ENCODE measurements around the gene NFATC4.
"Not testable (repeated sequence)": the region's sequence is repeated elsewhere in the genome, so short reads cannot be mapped to it uniquely, and the experiment has no call there.

NFATC4 gene

GRCh38 chr14:24367514-24368211 lies at the start of gene NFATC4:
NFATC4 (plus strand) TSS chr14:24368184; CDS start chr14:24368341, 157 bp downstream.
- no peak for DNase-seq (ENCODE audit: extremely low read depth in 1 of 2, low read depth in 1 of 2)

GRCh38 chr14:24321212-24321975 lies 46.6 kb upstream of the NFATC4 start:
- no peak for DNase-seq (ENCODE audit: extremely low read depth in 1 of 2, low read depth in 1 of 2)

DNA sequence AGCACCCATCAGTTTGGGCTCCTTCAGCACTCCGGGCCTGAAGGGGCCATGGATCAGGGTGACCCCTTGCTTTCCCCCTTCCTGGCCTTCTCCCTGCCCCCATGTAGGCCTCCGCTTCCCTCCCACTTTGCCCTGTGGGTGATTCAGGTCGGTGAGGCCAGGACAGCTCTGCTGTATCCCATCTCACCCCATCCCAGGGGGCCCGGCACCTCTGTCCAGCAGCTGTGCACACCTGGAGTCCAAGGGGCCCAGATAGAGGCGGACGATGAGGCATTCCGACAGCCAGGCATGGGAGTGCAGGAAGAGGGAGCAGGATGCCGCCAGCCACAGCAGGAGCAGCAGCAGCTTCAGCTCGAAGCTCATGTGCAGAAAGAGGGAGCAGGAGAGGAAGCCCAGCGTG lies 45.3 kb upstream of the NFATC4 start:
- DNase-seq (ENCODE audit: extremely low read depth in 1 of 2, low read depth in 1 of 2), result no peak

DNA sequence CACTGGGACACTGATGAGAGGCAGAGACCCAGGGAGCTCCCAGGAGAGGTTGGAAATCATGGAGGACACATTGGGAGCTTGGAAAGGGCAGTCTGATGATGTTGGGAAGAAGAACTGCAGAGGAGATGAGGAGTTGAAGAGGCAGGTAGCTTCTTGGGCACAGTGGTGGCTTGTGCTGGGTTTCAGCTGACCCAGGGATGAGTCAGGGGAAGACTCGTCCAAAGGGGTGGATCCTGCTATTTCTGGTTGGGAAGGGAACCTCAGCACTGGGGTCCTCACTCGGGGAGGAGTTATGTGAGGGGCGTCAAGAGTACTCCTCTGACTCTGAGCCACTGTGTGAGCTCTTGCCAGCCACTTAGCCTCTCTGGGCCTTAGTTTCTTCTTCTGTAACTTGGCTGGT lies 44.6 kb upstream of the NFATC4 start:
- no peak for DNase-seq (ENCODE audit: extremely low read depth in 1 of 2, low read depth in 1 of 2)

- no peak for DNase-seq (ENCODE audit: extremely low read depth in 1 of 2, low read depth in 1 of 2)
These were observed 44.0 kb upstream of the NFATC4 start for GRCh38 chr14:24324024-24324423.

DNA sequence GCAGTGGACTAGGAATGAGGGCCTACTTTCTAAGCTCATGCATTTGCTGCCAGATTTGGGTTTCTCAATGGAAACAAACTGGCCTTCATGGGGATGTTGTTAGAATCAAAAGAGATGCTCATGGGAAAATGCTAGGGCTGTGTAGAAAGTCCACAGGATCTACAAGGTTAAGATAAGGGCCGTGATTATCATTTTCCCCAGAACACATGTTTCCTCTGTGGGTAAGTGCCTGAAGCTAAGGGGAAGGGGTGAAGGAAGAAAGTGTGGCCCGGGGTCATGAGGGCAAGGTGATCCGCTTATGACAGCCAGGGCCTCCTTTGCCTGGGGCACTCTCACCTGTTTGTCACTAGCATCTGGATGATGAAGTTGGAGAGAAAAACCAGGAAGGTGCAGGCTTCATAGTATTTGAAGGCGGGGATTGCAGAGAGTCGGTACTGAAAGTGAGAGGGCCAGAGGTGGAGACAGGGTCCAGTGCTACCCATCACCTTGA lies 42.9 kb upstream of the NFATC4 start:
- DNase-seq (ENCODE audit: extremely low read depth in 1 of 2, low read depth in 1 of 2), result no peak

GRCh38 chr14:24325963-24326362 lies 42.0 kb upstream of the NFATC4 start:
- no peak for DNase-seq (ENCODE audit: extremely low read depth in 1 of 2, low read depth in 1 of 2)

DNA sequence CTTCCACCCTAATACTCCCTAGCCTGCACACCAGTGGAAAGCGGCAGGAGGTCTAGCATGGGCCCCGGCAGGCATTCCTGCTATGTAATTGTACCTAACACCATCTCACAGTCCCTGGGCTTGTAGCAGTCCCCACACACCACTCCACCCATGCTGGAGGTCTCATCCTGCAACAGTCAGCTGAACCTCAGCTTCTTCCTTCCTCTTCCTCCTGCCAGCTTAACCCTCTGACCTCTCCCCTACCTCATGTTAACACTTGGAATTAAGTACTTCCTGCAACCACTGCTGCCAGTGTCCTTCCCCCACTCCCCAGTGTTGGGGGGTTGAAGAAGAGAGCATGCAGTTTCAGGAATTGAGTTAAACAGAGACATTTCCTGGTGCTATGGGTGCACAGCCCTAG lies 40.7 kb upstream of the NFATC4 start:
- DNase-seq (ENCODE audit: extremely low read depth in 1 of 2, low read depth in 1 of 2), result no peak

GRCh38 chr14:24327914-24328313 lies 40.1 kb upstream of the NFATC4 start:
- not testable (repeated sequence) for DNase-seq (ENCODE audit: extremely low read depth in 1 of 2, low read depth in 1 of 2)

GRCh38 chr14:24329073-24329663 lies 38.8 kb upstream of the NFATC4 start:
- DNase-seq (ENCODE audit: extremely low read depth in 1 of 2, low read depth in 1 of 2), result no peak

DNA sequence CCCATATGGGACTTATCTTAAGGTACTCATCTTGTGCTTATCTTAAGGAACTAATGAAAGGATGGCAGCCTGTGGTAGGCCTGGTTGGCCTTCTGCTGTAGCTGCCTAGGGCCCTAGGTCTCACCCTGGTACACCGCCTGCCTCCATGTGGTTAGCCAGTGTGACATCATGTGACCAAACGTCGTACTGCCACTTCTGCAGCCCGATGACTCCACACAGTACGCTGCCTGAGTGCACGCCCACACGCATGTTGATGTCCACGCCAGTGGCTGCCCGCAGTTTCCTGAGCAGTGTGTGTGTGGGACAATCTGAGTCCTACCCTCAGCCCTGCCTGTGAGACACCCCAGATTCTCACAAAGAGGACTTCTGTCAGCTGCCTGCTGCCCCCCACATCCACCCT lies 38.2 kb upstream of the NFATC4 start:
- DNase-seq (ENCODE audit: extremely low read depth in 1 of 2, low read depth in 1 of 2), result peak; percentile 37 to 44

DNA sequence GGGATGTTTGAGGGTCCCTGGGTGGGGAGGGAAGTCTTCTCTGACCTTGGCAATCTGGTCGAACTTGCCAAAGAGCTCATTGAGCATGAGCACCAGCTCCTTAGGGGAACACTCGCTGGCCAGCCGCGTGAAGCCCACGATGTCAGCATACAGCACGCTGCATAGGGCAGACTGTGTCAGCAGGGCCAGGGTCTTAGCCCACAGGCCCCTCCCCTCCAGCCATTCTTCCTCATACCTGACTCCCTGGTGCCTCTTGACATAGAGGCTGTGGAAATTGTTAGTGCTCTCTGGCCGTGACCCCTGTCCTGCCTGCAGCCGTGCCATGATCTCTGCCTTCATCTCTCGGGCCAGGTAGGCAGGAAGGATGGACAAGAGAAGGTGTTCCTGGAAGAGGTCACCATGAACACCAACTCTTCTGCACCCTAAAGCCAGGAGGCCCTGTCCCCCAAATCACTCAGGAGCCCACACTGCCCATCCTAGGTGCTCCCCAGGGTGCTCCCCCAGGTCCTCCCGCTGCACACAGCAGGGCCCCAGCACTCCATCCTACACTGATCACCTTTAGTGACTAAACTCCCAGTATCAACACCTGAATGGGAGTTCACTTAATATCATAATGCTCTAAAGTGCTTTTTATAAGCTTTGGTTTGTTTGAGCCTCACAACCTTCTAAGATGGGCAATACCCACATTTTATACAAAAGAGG lies 36.9 kb upstream of the NFATC4 start:
- no peak for DNase-seq (ENCODE audit: extremely low read depth in 1 of 2, low read depth in 1 of 2)

DNA sequence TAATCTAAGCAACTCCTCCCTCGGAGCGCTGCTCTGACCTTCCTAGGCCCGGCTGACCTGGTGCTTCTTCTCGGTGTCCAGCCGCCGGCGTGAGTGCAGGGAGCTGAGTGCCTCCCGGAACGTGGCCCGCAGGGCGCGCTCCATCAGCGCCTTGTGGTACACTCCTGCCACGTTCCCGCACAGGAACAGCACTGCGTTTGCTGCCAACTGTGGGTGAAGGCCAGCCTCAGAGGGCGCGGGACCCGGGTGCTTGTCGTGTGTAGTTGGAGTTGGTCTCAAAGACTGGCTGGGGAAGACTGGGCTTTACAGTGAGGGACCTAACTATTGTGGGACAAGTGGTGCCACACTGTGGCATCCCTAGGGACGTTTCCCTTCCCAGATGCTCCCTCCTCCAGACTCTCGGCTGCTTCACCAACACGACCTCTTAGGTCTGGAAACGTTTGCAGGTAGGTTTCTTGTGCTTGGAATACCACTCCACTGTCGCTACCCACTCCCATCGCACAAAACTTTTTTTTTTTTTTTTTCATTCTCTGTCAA lies 36.2 kb upstream of the NFATC4 start:
- DNase-seq (ENCODE audit: extremely low read depth in 1 of 2, low read depth in 1 of 2), result no peak

- DNase-seq (ENCODE audit: extremely low read depth in 1 of 2, low read depth in 1 of 2), result peak; percentile 61 to 75
These were observed 35.6 kb upstream of the NFATC4 start for GRCh38 chr14:24332268-24332993.

DNA sequence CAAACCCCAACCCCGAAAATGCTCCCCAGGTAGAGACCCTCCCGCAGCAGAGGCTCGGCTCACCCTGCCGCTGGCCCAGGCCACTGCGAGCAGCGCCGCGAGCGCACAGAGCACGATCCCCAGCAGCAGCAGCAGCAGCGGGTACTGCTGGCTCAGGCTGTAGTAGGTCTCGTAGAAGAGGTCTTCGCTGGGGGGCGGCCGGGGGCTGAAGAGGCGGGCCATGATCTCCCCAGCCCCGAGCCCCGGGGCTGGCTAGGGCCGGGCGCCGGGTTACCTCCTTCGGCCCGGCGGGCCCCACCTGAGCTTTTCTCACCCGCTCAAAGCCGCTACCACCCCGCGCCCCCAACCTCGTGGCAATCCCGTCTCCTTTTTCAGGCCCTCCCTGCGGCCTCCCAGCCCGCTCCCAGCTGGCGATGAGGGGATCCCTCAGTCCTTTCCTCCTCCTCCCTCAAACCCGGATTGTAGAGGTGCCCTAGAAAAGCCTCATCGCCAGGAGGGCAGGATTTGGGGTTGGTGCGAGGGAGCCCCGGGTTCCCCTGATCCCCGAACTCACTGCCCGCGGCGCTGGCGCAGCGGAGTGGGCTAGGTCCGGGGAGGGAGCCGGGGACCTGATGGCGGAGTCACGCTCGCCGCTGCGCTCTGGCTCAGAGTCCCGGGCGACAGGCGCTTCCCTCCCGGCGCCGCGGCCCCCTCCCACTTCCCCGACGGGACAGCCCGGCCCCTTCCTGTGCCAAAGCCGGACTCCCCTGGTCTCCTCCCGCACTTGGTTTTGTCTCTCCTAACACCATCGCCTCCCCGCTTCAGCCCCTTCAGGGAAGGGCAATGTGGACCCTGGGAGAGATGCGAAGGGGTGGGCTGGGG lies 33.3 kb upstream of the NFATC4 start, which contains the start of gene ADCY4:
Gene ADCY4 (minus strand): TSS at position 641 of the 861 bp plus-strand sequence. CDS start 419 bp downstream, at position 222.
- no peak for DNase-seq (ENCODE audit: extremely low read depth in 1 of 2, low read depth in 1 of 2)

DNA sequence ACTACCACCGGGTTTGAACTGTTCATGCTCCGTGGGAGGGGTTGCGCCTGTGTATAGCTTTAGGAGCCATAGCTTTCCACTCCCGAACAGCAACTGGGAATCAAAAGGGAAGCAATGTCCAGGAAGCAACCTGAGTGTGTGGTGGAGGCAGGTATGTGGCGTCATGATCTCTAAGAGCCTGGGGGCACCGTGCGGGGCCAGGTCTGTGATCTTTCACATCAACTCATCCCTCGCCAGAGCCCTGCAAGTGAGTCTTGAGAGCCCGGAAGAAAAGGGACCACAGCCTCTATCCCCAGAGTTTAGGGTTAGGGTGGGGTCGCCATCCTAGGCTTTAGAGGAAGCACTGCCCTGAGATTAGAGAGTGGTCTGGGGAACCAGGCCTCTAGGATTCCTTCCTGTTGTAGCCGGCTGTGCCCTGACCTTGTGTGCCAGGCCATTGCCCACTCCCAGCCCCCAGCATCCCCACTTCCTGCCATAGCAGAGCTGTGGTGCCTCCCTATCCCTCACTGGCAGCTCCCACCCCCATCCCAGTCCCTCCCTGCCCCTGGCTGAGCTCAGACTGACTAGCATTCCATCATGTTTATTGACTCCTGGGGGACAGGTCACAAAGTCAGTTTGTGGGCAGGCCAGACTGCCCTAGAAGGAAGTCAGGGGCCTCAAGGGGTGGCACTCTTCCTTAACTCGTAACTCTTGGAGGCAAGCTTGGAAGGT lies 32.4 kb upstream of the NFATC4 start:
- no peak for DNase-seq (ENCODE audit: extremely low read depth in 1 of 2, low read depth in 1 of 2)

GRCh38 chr14:24337144-24337823 lies 30.7 kb upstream of the NFATC4 start:
- no peak for DNase-seq (ENCODE audit: extremely low read depth in 1 of 2, low read depth in 1 of 2)

DNA sequence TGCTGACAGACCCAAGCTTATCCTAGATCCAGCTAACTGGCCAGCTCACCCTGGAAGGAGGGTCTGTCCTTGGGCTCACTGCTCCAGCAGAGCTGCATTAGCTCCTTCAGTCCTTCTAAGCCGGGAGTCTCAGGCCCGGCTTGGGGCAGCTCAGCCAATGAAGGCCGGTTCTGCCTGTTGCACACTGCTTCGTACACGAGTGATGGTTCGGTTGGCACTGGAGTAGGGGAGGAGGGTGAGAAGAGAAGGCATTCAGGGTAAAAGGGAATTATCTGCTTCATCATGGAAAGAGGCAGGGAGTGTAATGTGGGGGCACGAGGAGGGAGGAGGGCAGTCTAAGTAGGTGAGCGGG lies 30.2 kb upstream of the NFATC4 start:
- no peak for DNase-seq (ENCODE audit: extremely low read depth in 1 of 2, low read depth in 1 of 2)
